Left ventricle myocardium inferior (tissue), 1 donor: ENCODE measurements around the gene BRS3. TPM values are rescaled to one million over a fixed set of nuclear protein-coding genes. Genes with fewer than 3 reads are reported as not detected.

Source experiments
- DNase-seq: peaks from one replicate; pipeline ENCODE4 v3.0.0-alpha.2; 2020
- H3K27ac ChIP-seq: fragments of 200-600 bp; replicated peaks from 2 replicates; pipeline ENCODE4 v1.8.0; 2021
- H3K27me3 ChIP-seq: fragments of 200-600 bp; 2 replicates; pipeline ENCODE4 v1.8.0; 2021; ENCODE audit warnings: low read depth
- H3K36me3 ChIP-seq: fragments of 200-600 bp; 2 replicates; pipeline ENCODE4 v1.8.0; 2021
- H3K4me1 ChIP-seq: fragments of 200-600 bp; 2 replicates; pipeline ENCODE4 v1.8.0; 2021
- H3K4me3 ChIP-seq: fragments of 200-600 bp; 2 replicates; pipeline ENCODE4 v1.8.0; 2021; ENCODE audit warnings: mild to moderate bottlenecking, moderate library complexity
- H3K9me3 ChIP-seq: fragments of 200-600 bp; replicated peaks from 2 replicates; pipeline ENCODE4 v1.8.0; 2021
- intact Hi-C: fragments of 100-400 bp; cut with micrococcal nuclease; formaldehyde crosslinking; loops from one replicate; pipeline ENCODE4 v1.11.0; 2022
- total RNA-seq: library from RNA; stranded (reverse); fragmentation: NEBNext Ultra II Directional; extraction: Animal tissue kit (Norgen Biotek cat#: 25700); gene quantifications from one replicate; pipeline ENCODE4 v1.2.1, GENCODE V29; 2021
- TF ChIP-seq, protein P1 (sequence below): fragments of 200-600 bp; IDR thresholded peaks from 2 replicates; pipeline ENCODE4 v1.8.0; 2021; ENCODE audit warnings: antibody characterized with exemption, mild to moderate bottlenecking, borderline replicate concordance
- donor health status: DM: no; HTN: yes; CAD: no; lungs with severe emphysema.

BRS3 gene
- total RNA-seq, 1 donor from 2014 or later, result not detected

DNA sequence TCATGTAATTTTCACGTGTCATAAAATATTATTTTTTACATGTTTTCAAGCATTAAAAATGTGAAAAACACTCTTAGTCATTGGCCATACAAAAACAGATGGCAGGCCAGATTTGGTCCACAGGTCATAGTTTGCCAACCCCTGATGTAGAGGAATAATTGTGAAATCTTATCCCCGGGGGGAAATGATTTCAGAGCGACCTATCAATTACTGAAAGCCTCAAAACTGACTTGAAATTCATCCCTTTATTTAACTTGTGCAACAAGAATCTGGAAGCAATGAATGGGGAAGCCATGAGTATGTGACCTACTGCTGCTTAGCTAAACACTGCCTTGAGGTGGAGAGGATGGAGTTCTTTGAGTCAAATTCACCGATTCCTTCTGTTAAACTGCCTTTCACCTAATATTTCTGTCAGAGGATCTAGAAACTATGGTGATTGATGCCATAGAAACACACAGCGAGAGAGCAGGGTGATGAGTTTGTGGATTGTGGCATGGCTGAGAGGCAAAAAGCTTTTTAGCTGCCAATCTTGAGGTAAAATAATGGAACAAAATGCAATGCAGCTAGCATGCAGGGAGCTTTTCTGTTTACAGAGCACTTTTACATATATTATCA is 30.3 kb upstream of the BRS3 start:
- H3K36me3 ChIP-seq, result no peaks in the 10 kb centered on the region
- no peaks in the 10 kb centered on the region for H3K4me1 ChIP-seq
- H3K27me3 ChIP-seq, result no peaks in the 10 kb centered on the region
- H3K4me3 ChIP-seq, result no peak overlapping the region
- intact Hi-C loops, result no loop called here
- no peak overlapping the region for H3K27ac ChIP-seq
- TF ChIP-seq, protein P1, sequence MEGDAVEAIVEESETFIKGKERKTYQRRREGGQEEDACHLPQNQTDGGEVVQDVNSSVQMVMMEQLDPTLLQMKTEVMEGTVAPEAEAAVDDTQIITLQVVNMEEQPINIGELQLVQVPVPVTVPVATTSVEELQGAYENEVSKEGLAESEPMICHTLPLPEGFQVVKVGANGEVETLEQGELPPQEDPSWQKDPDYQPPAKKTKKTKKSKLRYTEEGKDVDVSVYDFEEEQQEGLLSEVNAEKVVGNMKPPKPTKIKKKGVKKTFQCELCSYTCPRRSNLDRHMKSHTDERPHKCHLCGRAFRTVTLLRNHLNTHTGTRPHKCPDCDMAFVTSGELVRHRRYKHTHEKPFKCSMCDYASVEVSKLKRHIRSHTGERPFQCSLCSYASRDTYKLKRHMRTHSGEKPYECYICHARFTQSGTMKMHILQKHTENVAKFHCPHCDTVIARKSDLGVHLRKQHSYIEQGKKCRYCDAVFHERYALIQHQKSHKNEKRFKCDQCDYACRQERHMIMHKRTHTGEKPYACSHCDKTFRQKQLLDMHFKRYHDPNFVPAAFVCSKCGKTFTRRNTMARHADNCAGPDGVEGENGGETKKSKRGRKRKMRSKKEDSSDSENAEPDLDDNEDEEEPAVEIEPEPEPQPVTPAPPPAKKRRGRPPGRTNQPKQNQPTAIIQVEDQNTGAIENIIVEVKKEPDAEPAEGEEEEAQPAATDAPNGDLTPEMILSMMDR, result no peak
- DNase-seq, result no peak
- H3K9me3 ChIP-seq, result no peaks in the 10 kb centered on the region

DNA sequence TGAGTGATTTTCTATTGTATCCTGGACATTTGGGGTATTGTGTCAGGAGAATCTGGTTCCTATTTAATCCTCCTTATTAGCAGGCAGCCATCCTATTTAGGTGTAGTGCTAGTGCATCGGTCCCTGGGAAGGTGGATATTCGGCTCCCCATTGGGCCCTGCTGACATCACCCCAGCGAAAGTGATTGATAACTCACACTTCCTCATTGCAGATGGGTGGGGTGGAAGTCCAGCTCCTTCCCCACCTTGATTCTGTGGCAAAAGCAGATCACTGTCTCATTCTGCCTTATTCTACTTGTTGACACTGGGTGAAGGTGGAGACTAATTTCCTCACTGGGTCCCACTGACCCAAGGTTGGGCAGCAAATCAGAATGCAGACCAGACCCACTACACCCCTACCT is 23.2 kb upstream of the BRS3 start:
- no peak for DNase-seq
- intact Hi-C loops, result no loop called here
- H3K9me3 ChIP-seq, result no peaks in the 10 kb centered on the region
- H3K27me3 ChIP-seq, result no peaks in the 10 kb centered on the region
- no peak overlapping the region for H3K27ac ChIP-seq
- no peak overlapping the region for H3K4me3 ChIP-seq
- TF ChIP-seq, protein P1, result no peak
- H3K36me3 ChIP-seq, result no peaks in the 10 kb centered on the region
- H3K4me1 ChIP-seq, result no peaks in the 10 kb centered on the region

DNA sequence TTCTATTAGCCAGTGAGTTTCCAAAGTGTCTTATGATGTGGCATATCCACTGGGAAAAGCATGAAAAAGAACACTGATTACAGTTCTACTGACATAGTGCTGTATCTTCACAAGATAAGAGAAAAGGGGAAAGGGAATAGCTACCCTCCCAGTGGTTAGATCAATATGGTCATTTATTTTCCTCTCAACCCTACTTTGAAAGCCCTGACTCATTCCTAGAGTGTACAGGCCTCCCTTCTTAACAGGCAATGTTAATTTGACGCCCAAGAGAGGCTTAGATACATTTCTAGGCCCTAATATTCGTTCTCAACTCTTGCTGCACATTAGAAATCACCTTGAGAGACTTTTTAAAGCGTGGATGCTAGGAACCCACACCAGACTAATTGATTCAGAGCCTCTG is 20.4 kb upstream of the BRS3 start:
- intact Hi-C loops, result no loop called here
- no peaks in the 10 kb centered on the region for H3K36me3 ChIP-seq
- no peaks in the 10 kb centered on the region for H3K27me3 ChIP-seq
- H3K4me3 ChIP-seq, result no peak overlapping the region
- TF ChIP-seq, protein P1, result no peak
- no peak for DNase-seq
- no peak overlapping the region for H3K27ac ChIP-seq
- H3K9me3 ChIP-seq, result no peaks in the 10 kb centered on the region
- H3K4me1 ChIP-seq, result no peaks in the 10 kb centered on the region

DNA sequence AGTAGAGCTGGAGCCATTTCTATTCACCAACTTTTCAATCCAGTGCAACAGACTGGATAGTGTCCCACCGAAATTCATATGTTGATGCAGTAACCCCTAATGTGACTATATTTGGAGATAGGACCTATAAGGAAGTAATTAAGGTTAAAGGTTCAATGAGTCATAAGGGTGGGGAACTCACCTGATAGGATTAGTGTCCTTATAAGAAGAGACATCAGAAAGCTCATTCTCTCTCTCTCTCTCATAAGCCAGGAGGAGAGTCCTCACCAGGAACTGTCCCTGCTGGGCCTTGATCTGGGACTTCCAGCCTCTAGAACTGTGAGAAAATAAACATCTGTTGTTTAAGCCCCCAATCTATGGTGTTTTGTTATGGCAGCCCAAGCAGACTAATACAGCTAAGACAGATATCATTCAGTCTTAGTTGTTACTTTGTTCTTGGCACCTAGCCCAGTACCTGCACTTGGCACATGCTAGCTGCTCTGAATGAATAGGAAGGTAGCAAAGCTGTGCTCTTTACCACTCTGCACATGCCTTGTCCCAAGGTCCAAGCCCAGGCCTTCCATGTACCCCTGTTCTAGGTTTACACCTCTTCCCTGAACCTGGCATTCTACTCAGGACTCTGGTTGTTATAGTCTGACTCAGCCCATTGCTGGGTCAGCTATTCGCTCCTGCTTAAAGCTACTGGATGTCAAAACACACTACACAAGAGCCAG is 19.2 kb upstream of the BRS3 start:
- intact Hi-C loops, result no loop called here
- H3K27ac ChIP-seq, result no peak overlapping the region
- H3K4me3 ChIP-seq, result no peak overlapping the region
- H3K36me3 ChIP-seq, result no peaks in the 10 kb centered on the region
- no peaks in the 10 kb centered on the region for H3K9me3 ChIP-seq
- TF ChIP-seq, protein P1, result no peak
- no peaks in the 10 kb centered on the region for H3K4me1 ChIP-seq
- DNase-seq, result no peak
- H3K27me3 ChIP-seq, result no peaks in the 10 kb centered on the region

DNA sequence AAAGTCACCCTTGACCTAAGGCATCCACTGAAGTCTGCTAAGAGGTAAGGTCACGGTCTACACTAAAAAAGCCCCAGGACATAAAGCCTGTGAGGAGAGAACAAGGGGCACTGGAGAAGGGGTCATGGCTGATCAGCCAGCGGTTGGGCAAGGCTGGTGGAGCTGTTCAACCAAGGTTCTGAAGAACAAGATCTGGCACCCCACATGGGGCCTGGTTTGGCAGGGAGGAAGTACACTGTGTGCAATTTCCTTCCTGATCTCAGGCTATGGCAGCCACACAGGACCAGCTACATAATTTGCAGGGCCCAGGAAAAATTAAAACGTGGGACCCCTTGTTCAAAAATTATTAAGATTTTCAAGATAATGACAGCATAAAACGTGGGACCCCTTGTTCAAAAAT is 14.1 kb upstream of the BRS3 start:
- TF ChIP-seq, protein P1, result no peak
- Histone ChIP-seq H3K27me3 (no peaks in the 10 kb centered on the region), H3K9me3 (no peaks in the 10 kb centered on the region), H3K4me1 (no peaks in the 10 kb centered on the region), H3K36me3 (no peaks in the 10 kb centered on the region), H3K4me3 (no peak overlapping the region), H3K27ac (no peak overlapping the region)
- intact Hi-C loops, result no loop called here
- no peak for DNase-seq
